ENCODE measurements around the gene RARA. TPM values are rescaled to one million over a fixed set of nuclear protein-coding genes. Genes with fewer than 3 reads are reported as not detected.

The RARA gene
- polyA plus RNA-seq, 1 experiment: 4.9 TPM

DNA sequence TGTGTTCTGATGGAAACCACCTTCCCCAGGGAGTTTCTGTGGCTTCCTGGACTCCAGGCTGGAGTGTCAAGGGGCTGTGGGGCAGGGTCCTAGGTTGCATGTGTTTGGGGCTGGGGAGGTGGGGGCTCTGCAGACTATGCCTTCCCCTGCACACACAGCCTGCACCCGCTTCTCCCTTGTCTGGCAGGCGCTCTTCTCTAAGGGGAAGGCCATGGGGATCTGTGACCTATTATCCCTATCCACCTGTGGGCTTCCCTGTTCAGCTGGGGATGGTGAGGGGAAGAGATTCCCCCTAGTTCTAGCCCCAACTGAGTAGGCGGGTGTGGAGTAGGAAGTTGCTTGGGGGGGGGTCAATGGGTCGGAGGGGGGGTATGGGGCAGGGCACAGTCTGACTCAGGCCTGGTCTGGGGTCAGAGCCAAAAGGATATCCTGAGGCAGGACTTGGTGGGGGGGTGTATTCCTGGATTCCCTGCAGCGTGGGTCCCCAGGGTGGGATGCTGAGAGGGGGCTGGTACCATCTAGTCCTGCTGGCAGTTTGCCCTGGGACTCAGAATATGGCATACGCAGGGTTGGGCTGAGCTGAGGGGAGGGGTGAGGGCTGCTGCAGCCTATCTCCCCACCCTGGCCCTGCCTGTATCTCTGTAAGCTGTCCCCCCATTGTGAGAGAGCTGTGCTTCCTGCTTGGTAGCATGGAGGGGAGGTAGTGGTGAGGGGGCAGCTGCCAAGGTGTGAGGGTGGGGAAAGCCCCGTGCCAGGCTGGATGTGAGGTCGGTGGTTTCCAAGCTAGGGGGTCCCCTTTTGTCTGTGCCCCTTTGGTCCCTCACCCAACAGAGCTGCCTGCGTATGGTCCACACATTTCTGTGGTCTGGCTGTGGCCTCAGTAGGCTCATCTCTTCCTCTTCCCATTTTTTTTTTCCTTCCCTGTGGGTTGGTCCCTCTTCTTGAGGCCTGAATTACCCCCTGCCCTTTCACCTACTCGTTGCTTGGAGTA lies 14.7 kb downstream of the RARA start:
- Histone ChIP-seq H3K27me3 (ENCODE audit: control insufficient read depth, insufficient read depth, low read length) (no peaks in the 10 kb centered on the region), H3K9me3 (ENCODE audit: control insufficient read depth, insufficient read depth, low read length) (no peaks in the 10 kb centered on the region; the same call in 1 of the 2 replicates), H3K4me3 (ENCODE audit: low read depth, low read length) (no peak overlapping the region), H3K27ac (ENCODE audit: low read depth, low read length) (peak overlapping the region; percentile 83)
- ChIA-PET POLR2A (interaction anchor here (1.0 kb wide), 1 partner anchor 123 kb away, joined by 3 read pairs; no protein-coding TSS in a partner anchor), CTCF (no interaction called here)
- TF ChIP-seq, protein P1, sequence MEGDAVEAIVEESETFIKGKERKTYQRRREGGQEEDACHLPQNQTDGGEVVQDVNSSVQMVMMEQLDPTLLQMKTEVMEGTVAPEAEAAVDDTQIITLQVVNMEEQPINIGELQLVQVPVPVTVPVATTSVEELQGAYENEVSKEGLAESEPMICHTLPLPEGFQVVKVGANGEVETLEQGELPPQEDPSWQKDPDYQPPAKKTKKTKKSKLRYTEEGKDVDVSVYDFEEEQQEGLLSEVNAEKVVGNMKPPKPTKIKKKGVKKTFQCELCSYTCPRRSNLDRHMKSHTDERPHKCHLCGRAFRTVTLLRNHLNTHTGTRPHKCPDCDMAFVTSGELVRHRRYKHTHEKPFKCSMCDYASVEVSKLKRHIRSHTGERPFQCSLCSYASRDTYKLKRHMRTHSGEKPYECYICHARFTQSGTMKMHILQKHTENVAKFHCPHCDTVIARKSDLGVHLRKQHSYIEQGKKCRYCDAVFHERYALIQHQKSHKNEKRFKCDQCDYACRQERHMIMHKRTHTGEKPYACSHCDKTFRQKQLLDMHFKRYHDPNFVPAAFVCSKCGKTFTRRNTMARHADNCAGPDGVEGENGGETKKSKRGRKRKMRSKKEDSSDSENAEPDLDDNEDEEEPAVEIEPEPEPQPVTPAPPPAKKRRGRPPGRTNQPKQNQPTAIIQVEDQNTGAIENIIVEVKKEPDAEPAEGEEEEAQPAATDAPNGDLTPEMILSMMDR (IDR thresholded peaks at IDR 0.05; ENCODE audit: low read depth, low read length): no peak
- DNase-seq (ENCODE audit: low read depth, low spot score): no peak

- POLR2A ChIA-PET: no interaction called here
- Histone ChIP-seq H3K27me3 (ENCODE audit: control insufficient read depth, insufficient read depth, low read length) (no peaks in the 10 kb centered on the region), H3K9me3 (ENCODE audit: control insufficient read depth, insufficient read depth, low read length) (no peaks in the 10 kb centered on the region), H3K27ac (ENCODE audit: low read depth, low read length) (no peak overlapping the region), H3K4me3 (ENCODE audit: low read depth, low read length) (no peak overlapping the region)
- TF ChIP-seq, protein P1 (IDR thresholded peaks at IDR 0.05; ENCODE audit: low read depth, low read length): no peak
- DNase-seq (ENCODE audit: low read depth, low spot score): no peak
- CTCF ChIA-PET: no interaction called here
Observed at GRCh38 chr17:40325156-40326013, 16.4 kb downstream of the RARA start.

GRCh38 chr17:40326014-40326831 lies 17.2 kb downstream of the RARA start:
- CTCF ChIA-PET: no interaction called here

DNA sequence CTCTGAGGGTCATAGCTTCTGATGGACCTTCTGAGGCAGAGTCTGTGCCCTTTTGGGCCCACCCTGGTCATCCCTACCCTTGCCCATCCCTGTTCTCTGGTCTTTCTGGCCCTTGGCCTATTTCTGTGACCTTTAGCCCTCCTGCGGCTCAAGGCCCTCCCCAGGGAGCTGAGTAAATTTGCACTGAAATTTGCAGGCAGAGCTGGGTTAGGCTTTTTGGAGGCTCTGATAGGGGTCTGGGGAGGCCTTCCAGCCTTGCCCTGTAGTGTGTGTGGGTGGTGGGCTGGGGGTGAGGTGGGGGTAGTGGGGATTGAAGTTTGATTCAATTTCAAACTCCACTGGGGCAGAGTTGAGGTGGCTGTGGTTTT lies 17.8 kb downstream of the RARA start:
- Histone ChIP-seq H3K9me3 (ENCODE audit: control insufficient read depth, insufficient read depth, low read length) (no peaks in the 10 kb centered on the region; the same call in 1 of the 2 replicates), H3K4me3 (ENCODE audit: low read depth, low read length) (no peak overlapping the region), H3K27ac (ENCODE audit: low read depth, low read length) (no peak overlapping the region), H3K27me3 (ENCODE audit: control insufficient read depth, insufficient read depth, low read length) (no peaks in the 10 kb centered on the region)
- TF ChIP-seq, protein P1 (IDR thresholded peaks at IDR 0.05; ENCODE audit: low read depth, low read length): no peak
- ChIA-PET CTCF (no interaction called here), POLR2A (interaction anchor here (0.7 kb wide), 1 partner anchor 19 kb away, joined by 3 read pairs; no protein-coding TSS in a partner anchor)
- no peak for DNase-seq (ENCODE audit: low read depth, low spot score)

More at GRCh38 chr17:40326014-40326831, 17.2 kb downstream of the RARA start:
- TF ChIP-seq, protein P1 (IDR thresholded peaks at IDR 0.05; ENCODE audit: low read depth, low read length): no peak
- no peaks in the 10 kb centered on the region for H3K27me3 ChIP-seq (ENCODE audit: control insufficient read depth, insufficient read depth, low read length)
- H3K4me3 ChIP-seq (ENCODE audit: low read depth, low read length): no peak overlapping the region
- H3K27ac ChIP-seq (ENCODE audit: low read depth, low read length): no peak overlapping the region
- H3K9me3 ChIP-seq (ENCODE audit: control insufficient read depth, insufficient read depth, low read length): no peaks in the 10 kb centered on the region; the same call in 1 of the 2 replicates
- POLR2A ChIA-PET: no interaction called here
- no peak for DNase-seq (ENCODE audit: low read depth, low spot score)

Data from AG04450 (cell line).